ENCODE results near the gene NEMP2. TPM values are rescaled to one million over a fixed set of nuclear protein-coding genes. Genes with fewer than 3 reads are reported as not detected.

Gene NEMP2
- total RNA-seq, 1 experiment from 2014 or later = 8.3 TPM

DNA sequence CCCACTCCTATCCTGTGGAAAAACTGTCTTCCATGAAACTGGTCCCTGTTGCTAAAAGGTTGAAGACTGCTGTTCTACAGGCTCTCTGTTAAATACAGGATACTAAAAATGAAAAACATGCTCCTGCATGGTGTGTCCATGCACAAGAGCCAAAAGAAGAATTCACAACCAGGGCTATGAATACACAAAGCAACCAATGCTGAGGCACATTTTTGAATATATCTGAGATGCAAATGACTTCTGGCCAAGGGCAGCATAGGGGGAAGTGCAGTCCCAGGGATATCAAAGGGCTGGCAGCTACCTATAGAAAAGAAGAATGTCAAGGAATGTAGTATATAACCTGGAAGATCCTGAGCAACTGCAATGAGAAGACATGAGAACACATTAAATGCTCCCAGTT lies 6.6 kb downstream of the NEMP2 start:
- BruUV-seq (replicated peaks) = no TSS peak
- Histone ChIP-seq H3K36me3 (ENCODE audit: low read depth) (no peaks in the 10 kb centered on the region), H2AFZ (no peak overlapping the region), H3K27ac (no peak overlapping the region), H3K9me3 (ENCODE audit: insufficient read depth, low read depth) (no peaks in the 10 kb centered on the region), H3K27me3 (ENCODE audit: insufficient read depth, low read depth) (no peaks in the 10 kb centered on the region), H3K9me2 (ENCODE audit: insufficient read depth) (no peaks in the 10 kb centered on the region), H3K4me1 (replicated peaks; ENCODE audit: insufficient read depth) (peaks cover 18% of the 10 kb centered on the region), H3K4me2 (no peak overlapping the region), H3F3A (ENCODE audit: insufficient read depth, low read depth) (no peaks in the 10 kb centered on the region), H3K4me3 (no peak overlapping the region), H4K20me1 (ENCODE audit: insufficient read depth) (no peaks in the 10 kb centered on the region), H3K79me2 (ENCODE audit: low read depth) (no peaks in the 10 kb centered on the region)
- ChIA-PET POLR2A (ENCODE audit: unreplicated experiment) (no interaction called here), CTCF (no interaction called here)
- intact Hi-C loops (cut with micrococcal nuclease; ENCODE audit: unreplicated experiment) = no loop called here
- TF ChIP-seq EZH2 (IDR thresholded peaks at IDR 0.05; ENCODE audit: low read depth) (no peak), CTCF (conservative IDR thresholded peaks at IDR 0.05) (no peak)
- no peak for DNase-seq

DNA sequence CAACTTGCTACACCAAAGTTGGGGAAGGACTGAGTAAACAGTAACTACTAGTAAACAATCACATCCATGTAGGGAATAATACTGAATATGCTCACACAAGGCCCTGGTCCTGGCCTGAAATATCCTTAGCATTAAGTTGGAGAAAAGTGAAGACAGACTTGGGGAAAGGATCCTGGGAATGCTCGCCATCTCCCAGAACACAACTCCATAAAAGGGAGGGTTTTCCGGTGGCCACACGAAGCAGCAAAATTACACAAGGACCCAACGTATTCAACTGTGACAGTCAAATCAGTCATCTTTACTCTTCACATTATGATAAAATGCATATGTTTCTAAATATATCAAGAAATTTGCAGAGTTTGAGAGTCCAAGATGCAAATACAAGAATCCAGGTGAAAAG lies 7.3 kb downstream of the NEMP2 start:
- H3K79me2 ChIP-seq (ENCODE audit: low read depth) = no peaks in the 10 kb centered on the region
- CTCF ChIA-PET = no interaction called here

DNA sequence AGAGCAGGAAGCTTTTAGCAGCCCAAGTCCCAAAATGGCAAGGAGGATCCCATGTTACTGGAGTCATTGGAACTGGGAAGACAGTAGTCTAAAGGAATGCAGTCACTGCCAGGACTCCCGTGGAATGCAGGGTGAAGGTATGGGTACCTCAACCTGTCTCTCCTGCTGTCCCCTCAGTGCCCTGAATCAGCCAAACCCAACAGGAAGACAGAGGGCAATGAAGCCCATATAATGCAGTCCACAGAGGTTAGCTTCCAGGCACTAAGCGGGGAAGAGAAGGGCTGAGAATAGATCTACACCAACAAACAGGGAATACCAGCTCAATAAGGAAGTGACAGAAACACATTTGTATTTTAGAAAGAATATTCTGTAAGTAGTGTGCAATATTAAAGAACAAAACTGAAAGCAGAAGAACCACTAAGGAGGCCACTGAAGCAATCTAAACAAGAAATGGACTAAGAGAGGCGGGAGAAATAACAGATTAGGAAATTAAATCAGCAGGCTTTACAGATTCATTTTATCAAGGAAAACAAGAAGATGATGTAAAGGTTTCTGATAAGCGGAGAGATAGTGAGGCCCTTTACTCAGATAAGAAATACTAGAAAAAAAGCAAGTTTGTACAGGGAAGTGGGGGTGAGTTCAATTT lies 8.3 kb downstream of the NEMP2 start:
- Histone ChIP-seq H3K9me2 (ENCODE audit: insufficient read depth) (no peaks in the 10 kb centered on the region), H3K27ac (no peak overlapping the region), H3K27me3 (ENCODE audit: insufficient read depth, low read depth) (no peaks in the 10 kb centered on the region), H3K4me2 (no peak overlapping the region), H3K79me2 (ENCODE audit: low read depth) (no peaks in the 10 kb centered on the region), H3K4me3 (no peak overlapping the region), H3K36me3 (ENCODE audit: low read depth) (no peaks in the 10 kb centered on the region), H4K20me1 (ENCODE audit: insufficient read depth) (no peaks in the 10 kb centered on the region), H3K9me3 (ENCODE audit: insufficient read depth, low read depth) (no peaks in the 10 kb centered on the region), H2AFZ (no peak overlapping the region), H3F3A (ENCODE audit: insufficient read depth, low read depth) (no peaks in the 10 kb centered on the region), H3K4me1 (replicated peaks; ENCODE audit: insufficient read depth) (peaks cover 18% of the 10 kb centered on the region)
- TF ChIP-seq CTCF (conservative IDR thresholded peaks at IDR 0.05) (no peak), EZH2 (IDR thresholded peaks at IDR 0.05; ENCODE audit: low read depth) (no peak)
- POLR2A ChIA-PET (ENCODE audit: unreplicated experiment) = no interaction called here
- BruUV-seq (replicated peaks) = no TSS peak
- CTCF ChIA-PET = no interaction called here
- no peak for DNase-seq
- intact Hi-C loops (cut with micrococcal nuclease; ENCODE audit: unreplicated experiment) = no loop called here

More for the DNA sequence above, 7.3 kb downstream of the NEMP2 start:
- peaks cover 18% of the 10 kb centered on the region for H3K4me1 ChIP-seq (replicated peaks; ENCODE audit: insufficient read depth)
- H4K20me1 ChIP-seq (ENCODE audit: insufficient read depth) = no peaks in the 10 kb centered on the region
- H3K36me3 ChIP-seq (ENCODE audit: low read depth) = no peaks in the 10 kb centered on the region
- no peaks in the 10 kb centered on the region for H3K9me2 ChIP-seq (ENCODE audit: insufficient read depth)
- H3K4me3 ChIP-seq = no peak overlapping the region
- no peak for TF ChIP-seq CTCF (conservative IDR thresholded peaks at IDR 0.05)
- no peak for TF ChIP-seq EZH2 (IDR thresholded peaks at IDR 0.05; ENCODE audit: low read depth)
- H3K4me2 ChIP-seq = no peak overlapping the region
- no peaks in the 10 kb centered on the region for H3K9me3 ChIP-seq (ENCODE audit: insufficient read depth, low read depth)
- H3F3A ChIP-seq (ENCODE audit: insufficient read depth, low read depth) = no peaks in the 10 kb centered on the region
- no peak for DNase-seq
- H2AFZ ChIP-seq = no peak overlapping the region
- no TSS peak for BruUV-seq (replicated peaks)
- POLR2A ChIA-PET (ENCODE audit: unreplicated experiment) = no interaction called here
- H3K27ac ChIP-seq = no peak overlapping the region
- no peaks in the 10 kb centered on the region for H3K27me3 ChIP-seq (ENCODE audit: insufficient read depth, low read depth)
- intact Hi-C loops (cut with micrococcal nuclease; ENCODE audit: unreplicated experiment) = no loop called here
